ENCODE measurements around the gene FAM163A. TPM values are rescaled to one million over a fixed set of nuclear protein-coding genes. Genes with fewer than 3 reads are reported as not detected.

FAM163A gene
- total RNA-seq, 1 experiment from 2014 or later: not detected

- Histone ChIP-seq H3K36me3 (ENCODE audit: control insufficient read depth in 1 of 2, insufficient read depth in 2 of 2, low read length in 2 of 2) (peaks cover 28 to 39% of the 10 kb centered on the region in 2 experiments), H4K20me1 (ENCODE audit: insufficient read depth) (no peaks in the 10 kb centered on the region; the same call in 1 of the 2 replicates), H3K9ac (ENCODE audit: low read length) (no peak overlapping the region), H2AFZ (ENCODE audit: low read depth, low read length, poor library complexity, severe bottlenecking) (no peak overlapping the region), H3K4me2 (ENCODE audit: low read length) (no peak overlapping the region), H3K4me3 (replicated peaks in 1 of 2; ENCODE audit: low read depth in 1 of 2, low read length in 2 of 2) (no peak overlapping the region), H3K9me3 (ENCODE audit: control insufficient read depth in 1 of 2, insufficient read depth in 1 of 2, low read depth in 1 of 2, low read length in 2 of 2) (no peaks in the 10 kb centered on the region), H3K27me3 (ENCODE audit: insufficient read depth, low read length) (no peaks in the 10 kb centered on the region), H3K27ac (ENCODE audit: low read depth, low read length) (no peak overlapping the region), H3K79me2 (ENCODE audit: insufficient read depth, low read length) (peaks cover 57% of the 10 kb centered on the region), H3K4me1 (ENCODE audit: control insufficient read depth in 1 of 2, insufficient read depth in 2 of 2, low read length in 2 of 2) (no peaks in the 10 kb centered on the region), H3K9me2 (ENCODE audit: insufficient read depth) (no peaks in the 10 kb centered on the region)
- BruUV-seq (replicated peaks): no TSS peak
- POLR2A ChIA-PET: no interaction called here
- no peak for TF ChIP-seq ZBTB33 (IDR thresholded peaks at IDR 0.05; ENCODE audit: extremely low read depth, insufficient replicate concordance, low read length)
- no peak for TF ChIP-seq CEBPB (IDR thresholded peaks at IDR 0.05; ENCODE audit: low read depth)
- TF ChIP-seq ZNF274 (IDR thresholded peaks at IDR 0.05; ENCODE audit: low read depth, low read length): no peak
- TF ChIP-seq CTCF (IDR thresholded peaks at IDR 0.05 in 2 of 3, conservative IDR thresholded peaks at IDR 0.05 in 1 of 3; ENCODE audit: borderline replicate concordance in 1 of 3, insufficient read depth in 1 of 3, low read depth in 2 of 3, low read length in 2 of 3): no peak
- TF ChIP-seq CBX3 (IDR thresholded peaks at IDR 0.05; ENCODE audit: low read depth): no peak
- TF ChIP-seq YY1 (IDR thresholded peaks at IDR 0.05; ENCODE audit: extremely low read depth, insufficient replicate concordance, low read depth, low read length): no peak
- intact Hi-C loops (cut with micrococcal nuclease): loop anchor here (10.0 kb wide), 1 partner anchor 614 kb away; no protein-coding TSS in a partner anchor
- RAD21 ChIA-PET (ENCODE audit: low non-redundant PET in 1 of 2, low total read pairs in 2 of 2, uncharacterized antibody in 2 of 2, unreplicated experiment in 2 of 2): no interaction called here
- CTCF ChIA-PET: no interaction called here
- ATAC-seq: no peak
- DNase-seq (ENCODE audit: low read depth, low spot score): no peak
Observed at GRCh38 chr1:179860652-179861051, 117.6 kb downstream of the FAM163A start.
